A673 (cell line): ENCODE data around the gene TP53I11. TPM values are rescaled to one million over a fixed set of nuclear protein-coding genes. Genes with fewer than 3 reads are reported as not detected.

Experiments used
- BruUV-seq: library from RNA; stranded (reverse); fragments of 400-500 nt; replicated peaks from 2 replicates; lab custom pipeline; 2021; lab: Mats Ljungman, UMichigan
- CTCF ChIA-PET: fragments of 300-600 bp; sonication (Branson Sonifier 250); formaldehyde crosslinking; loops from one replicate; lab custom pipeline; 2022; ENCODE audit warnings: antibody characterized with exemption; lab: Charles Lee
- POLR2A ChIA-PET: fragments of 300-600 bp; sonication (Branson Sonifier 250); formaldehyde crosslinking; loops from one replicate; lab custom pipeline; 2022; ENCODE audit warnings: antibody characterized with exemption; ENCODE audit not compliant: low non-redundant PET; lab: Charles Lee
- DNase-seq: peaks from one replicate; pipeline ENCODE4 v3.0.0-alpha.2; 2015; ENCODE audit warnings: low spot score
- H3K27ac ChIP-seq: fragments of 200-600 bp; sonication (generic); 2 replicates; pipeline ENCODE4 v1.5.1; 2016; ENCODE audit warnings: mixed run types, low read depth, mild to moderate bottlenecking, mixed read lengths, antibody characterized with exemption, low read length; ENCODE audit not compliant: poor library complexity, severe bottlenecking
- H3K27me3 ChIP-seq: fragments of 200-600 bp; sonication (generic); replicated peaks from 2 replicates; pipeline ENCODE4 v1.6.1; 2017; ENCODE audit warnings: mixed run types, low read depth, mild to moderate bottlenecking, mixed read lengths, antibody characterized with exemption, low read length; ENCODE audit not compliant: insufficient read depth, poor library complexity
- H3K36me3 ChIP-seq: fragments of 200-600 bp; sonication (generic); 2 replicates; pipeline ENCODE4 v1.6.1; 2016; ENCODE audit warnings: mixed run types, mild to moderate bottlenecking, mixed read lengths, antibody characterized with exemption, low read length; ENCODE audit not compliant: insufficient read depth, poor library complexity, severe bottlenecking
- H3K4me1 ChIP-seq: fragments of 200-600 bp; sonication (generic); 2 replicates; pipeline ENCODE4 v1.6.1; 2017; ENCODE audit warnings: mixed run types, mild to moderate bottlenecking, mixed read lengths, antibody characterized with exemption, low read length; ENCODE audit not compliant: insufficient read depth, poor library complexity, severe bottlenecking
- H3K4me3 ChIP-seq: fragments of 200-600 bp; sonication (generic); 2 replicates; pipeline ENCODE4 v1.5.1; 2016; ENCODE audit warnings: low read depth, mixed run types, mild to moderate bottlenecking, mixed read lengths, low read length; ENCODE audit not compliant: poor library complexity, severe bottlenecking
- H3K9me3 ChIP-seq: fragments of 200-600 bp; sonication (generic); 2 replicates; pipeline ENCODE4 v1.6.1; 2016; ENCODE audit warnings: mixed run types, low read depth, mild to moderate bottlenecking, mixed read lengths, antibody characterized with exemption, low read length; ENCODE audit not compliant: poor library complexity, severe bottlenecking
- EZH2 ChIP-seq: fragments of 200-600 bp; sonication (generic); IDR thresholded peaks from 2 replicates; pipeline ENCODE4 v1.6.1; 2017; ENCODE audit warnings: borderline replicate concordance, low read depth, mild to moderate bottlenecking, mixed read lengths, antibody characterized with exemption, low read length; ENCODE audit not compliant: poor library complexity, severe bottlenecking
- intact Hi-C: fragments of 100-400 bp; cut with micrococcal nuclease; formaldehyde crosslinking; loops from one replicate; pipeline ENCODE4 v1.10.0; 2022; ENCODE audit not compliant: unreplicated experiment
- total RNA-seq: library from RNA; stranded (reverse); gene quantifications from 2 replicates; pipeline ENCODE4 v1.2.3, GENCODE V29; 2021
- TF ChIP-seq, protein P1 (sequence below): fragments of 300-800, 200-600 bp; sonication (generic); conservative IDR thresholded peaks from 2 replicates; pipeline ENCODE4 v1.5.1; 2017; ENCODE audit warnings: low read depth, mild to moderate bottlenecking, antibody characterized with exemption, low read length, moderate library complexity, mixed read lengths

TP53I11 gene
- total RNA-seq, 1 experiment from 2014 or later: 52.0 TPM

DNA sequence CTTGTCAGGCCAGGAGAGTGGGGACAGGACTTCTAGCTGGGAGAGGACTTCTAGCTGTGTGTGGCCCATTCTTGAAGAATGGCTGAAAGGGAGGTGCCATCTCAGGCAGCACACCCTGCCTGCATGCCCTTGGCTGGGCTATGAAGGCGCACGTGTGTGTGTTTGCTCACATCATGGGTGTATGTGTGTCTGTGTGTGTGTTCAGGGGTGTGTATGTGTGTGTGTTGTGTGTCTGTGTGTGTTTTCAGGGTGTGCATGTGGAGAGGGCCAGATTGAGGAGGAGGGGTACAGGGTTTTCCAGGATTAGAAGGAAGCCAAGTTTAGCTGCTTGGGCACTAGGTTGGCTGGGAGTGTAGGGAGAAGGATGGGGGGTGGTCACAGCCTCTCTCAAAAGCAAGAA lies 16.6 kb downstream of the TP53I11 start:
- H3K4me1 ChIP-seq: no peaks in the 10 kb centered on the region
- no peak overlapping the region for H3K4me3 ChIP-seq
- no peak for DNase-seq
- no peaks in the 10 kb centered on the region for H3K36me3 ChIP-seq
- H3K27me3 ChIP-seq: no peaks in the 10 kb centered on the region
- ChIA-PET POLR2A (no interaction called here), CTCF (interaction anchor here (0.6 to 1.3 kb wide), 3 partner anchors 169 to 552 kb away, joined by 3 to 5 read pairs (median 4); no protein-coding TSS in a partner anchor)
- no peak for TF ChIP-seq EZH2
- TF ChIP-seq, protein P1, sequence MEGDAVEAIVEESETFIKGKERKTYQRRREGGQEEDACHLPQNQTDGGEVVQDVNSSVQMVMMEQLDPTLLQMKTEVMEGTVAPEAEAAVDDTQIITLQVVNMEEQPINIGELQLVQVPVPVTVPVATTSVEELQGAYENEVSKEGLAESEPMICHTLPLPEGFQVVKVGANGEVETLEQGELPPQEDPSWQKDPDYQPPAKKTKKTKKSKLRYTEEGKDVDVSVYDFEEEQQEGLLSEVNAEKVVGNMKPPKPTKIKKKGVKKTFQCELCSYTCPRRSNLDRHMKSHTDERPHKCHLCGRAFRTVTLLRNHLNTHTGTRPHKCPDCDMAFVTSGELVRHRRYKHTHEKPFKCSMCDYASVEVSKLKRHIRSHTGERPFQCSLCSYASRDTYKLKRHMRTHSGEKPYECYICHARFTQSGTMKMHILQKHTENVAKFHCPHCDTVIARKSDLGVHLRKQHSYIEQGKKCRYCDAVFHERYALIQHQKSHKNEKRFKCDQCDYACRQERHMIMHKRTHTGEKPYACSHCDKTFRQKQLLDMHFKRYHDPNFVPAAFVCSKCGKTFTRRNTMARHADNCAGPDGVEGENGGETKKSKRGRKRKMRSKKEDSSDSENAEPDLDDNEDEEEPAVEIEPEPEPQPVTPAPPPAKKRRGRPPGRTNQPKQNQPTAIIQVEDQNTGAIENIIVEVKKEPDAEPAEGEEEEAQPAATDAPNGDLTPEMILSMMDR: no peak
- no peak overlapping the region for H3K27ac ChIP-seq
- intact Hi-C loops: no loop called here
- H3K9me3 ChIP-seq: no peaks in the 10 kb centered on the region
- BruUV-seq: TSS peak; percentile 73

DNA sequence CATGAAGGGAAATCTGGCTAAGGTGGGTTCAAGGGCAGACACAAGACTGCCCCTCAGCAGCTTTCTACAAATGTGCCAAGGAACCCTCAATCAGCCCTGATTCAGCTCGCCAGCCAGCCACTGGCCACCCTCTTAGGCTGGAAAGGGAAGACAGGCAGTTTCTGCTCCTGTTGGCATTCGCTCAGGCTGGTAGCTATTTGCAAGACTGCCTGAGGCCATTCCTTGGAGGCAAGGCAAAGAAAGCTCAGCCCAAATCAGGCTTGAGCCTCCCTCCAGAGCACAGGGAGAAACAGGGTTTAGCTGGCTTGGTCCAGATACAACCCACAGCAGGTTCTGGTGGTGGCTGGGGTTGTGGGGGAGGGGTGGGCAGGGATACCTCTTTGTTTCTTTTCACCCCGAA lies 19.2 kb downstream of the TP53I11 start:
- no peaks in the 10 kb centered on the region for H3K9me3 ChIP-seq
- ChIA-PET POLR2A (no interaction called here), CTCF (interaction anchor here (0.7 to 7.8 kb wide), 3 partner anchors 174 to 242 kb away, joined by 3 to 141 read pairs (median 5); no protein-coding TSS in a partner anchor)
- peaks cover 5% of the 10 kb centered on the region for H3K4me1 ChIP-seq
- no peak overlapping the region for H3K4me3 ChIP-seq
- no peak overlapping the region for H3K27ac ChIP-seq
- no peaks in the 10 kb centered on the region for H3K36me3 ChIP-seq
- no TSS peak for BruUV-seq
- H3K27me3 ChIP-seq: no peaks in the 10 kb centered on the region
- no peak for DNase-seq
- TF ChIP-seq, protein P1: no peak
- no peak for TF ChIP-seq EZH2
- intact Hi-C loops: no loop called here

DNA sequence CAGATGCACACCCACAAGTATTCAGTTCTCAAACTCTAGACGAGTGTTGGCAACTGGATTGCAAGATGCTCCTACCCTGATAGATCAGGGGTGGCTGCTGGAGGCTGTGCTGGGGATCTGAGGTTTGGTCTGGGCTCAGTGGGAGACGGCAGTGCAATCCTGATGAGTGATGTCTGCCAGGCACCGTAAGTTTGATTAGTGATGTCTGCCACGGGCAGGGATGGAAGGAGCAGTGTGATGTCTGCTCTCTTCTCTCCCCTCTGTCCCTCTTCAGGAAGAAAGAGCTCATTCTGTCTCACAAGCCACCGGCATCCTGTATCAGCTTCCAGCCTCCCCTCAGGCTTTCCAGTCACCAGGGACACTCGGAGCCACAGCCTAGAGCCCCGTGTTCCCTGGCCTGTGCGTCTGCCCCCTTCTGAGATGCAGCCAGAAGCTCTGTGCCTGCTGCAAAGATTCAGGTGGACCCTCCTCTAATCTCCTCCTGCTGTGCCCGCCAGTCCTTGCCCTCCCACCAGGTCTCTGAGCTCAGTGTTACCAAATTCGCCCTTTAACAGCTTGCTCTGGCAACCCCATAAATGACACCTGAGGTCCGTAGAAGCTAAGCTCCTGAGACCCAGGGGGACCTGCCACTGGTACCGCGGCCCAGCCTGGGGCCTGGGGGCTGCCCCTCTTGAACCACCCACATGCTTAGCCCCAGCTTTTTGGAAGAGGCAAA lies 19.9 kb downstream of the TP53I11 start:
- ChIA-PET CTCF (interaction anchor here (0.7 to 7.8 kb wide), 4 partner anchors 28 to 241 kb away, joined by 3 to 141 read pairs (median 4); no protein-coding TSS in a partner anchor), POLR2A (no interaction called here)
- Histone ChIP-seq H3K9me3 (no peaks in the 10 kb centered on the region), H3K36me3 (no peaks in the 10 kb centered on the region), H3K27me3 (no peaks in the 10 kb centered on the region), H3K4me1 (peaks cover 5% of the 10 kb centered on the region), H3K27ac (no peak overlapping the region), H3K4me3 (no peak overlapping the region)
- intact Hi-C loops: no loop called here
- TF ChIP-seq, protein P1: no peak
- TF ChIP-seq EZH2: no peak
- DNase-seq: no peak
- BruUV-seq: no TSS peak
